ENCODE data around the gene VEPH1.

VEPH1 gene

DNA sequence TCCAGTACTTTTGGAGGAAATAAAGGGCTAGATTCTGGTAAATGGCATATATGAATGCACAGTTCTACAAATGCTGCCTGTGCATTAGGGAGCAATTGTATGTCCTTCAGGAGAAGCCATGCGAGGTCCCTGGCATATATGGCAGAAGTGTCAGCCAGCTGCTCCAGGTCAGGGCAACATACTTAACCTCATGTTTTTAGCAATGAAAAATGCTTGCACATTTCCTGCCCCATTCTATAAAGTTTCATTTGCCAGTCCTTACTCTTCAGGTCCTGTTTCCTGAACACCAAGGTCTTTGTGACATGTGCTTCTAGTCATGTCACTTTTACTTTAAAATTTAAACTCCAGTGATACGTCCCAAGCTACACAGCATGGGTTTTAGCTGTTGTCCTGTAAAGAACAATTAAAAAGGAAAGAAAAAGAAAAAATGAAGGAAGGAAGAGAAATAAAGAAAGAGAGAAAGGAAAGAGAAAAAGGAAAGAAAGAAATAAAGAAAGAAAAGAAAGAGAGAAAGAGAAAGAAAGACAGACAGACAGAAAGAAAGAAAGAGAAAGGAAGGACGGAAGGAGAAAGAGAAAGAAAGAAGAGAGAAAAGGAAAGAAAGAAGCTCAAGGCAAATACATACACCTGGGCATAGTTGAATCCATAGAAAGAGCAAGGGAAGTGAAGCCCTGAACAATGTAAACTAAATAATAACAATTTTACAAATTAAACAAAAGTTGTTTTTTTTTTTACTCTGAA, 86.7 kb downstream of the VEPH1 start:
- DNase-seq (no peak), ATAC-seq (ENCODE audit: insufficient read depth, low read depth) (no peak)
- Histone ChIP-seq H2AFZ (ENCODE audit: low read depth, low read length) (no peak overlapping the region), H3K4me3 (ENCODE audit: low read depth in 1 of 2, low read length in 2 of 2) (no peak overlapping the region), H3K9ac (ENCODE audit: low read depth, low read length) (no peak overlapping the region), H3K79me2 (ENCODE audit: insufficient read depth, low read length) (no peaks in the 10 kb centered on the region), H3K36me3 (ENCODE audit: insufficient read depth, low read length) (no peaks in the 10 kb centered on the region), H3K27me3 (ENCODE audit: insufficient read depth, low read length, poor library complexity) (no peaks in the 10 kb centered on the region), H4K20me1 (ENCODE audit: insufficient read depth, low read length) (no peaks in the 10 kb centered on the region), H3K9me3 (ENCODE audit: insufficient read depth, low read length, severe bottlenecking) (no peaks in the 10 kb centered on the region), H3K4me2 (ENCODE audit: insufficient read depth, low read length) (no peak overlapping the region), H3K4me1 (ENCODE audit: insufficient read depth, low read length) (no peaks in the 10 kb centered on the region), H3K27ac (ENCODE audit: low read length) (no peak overlapping the region)
- TF ChIP-seq, protein P1, sequence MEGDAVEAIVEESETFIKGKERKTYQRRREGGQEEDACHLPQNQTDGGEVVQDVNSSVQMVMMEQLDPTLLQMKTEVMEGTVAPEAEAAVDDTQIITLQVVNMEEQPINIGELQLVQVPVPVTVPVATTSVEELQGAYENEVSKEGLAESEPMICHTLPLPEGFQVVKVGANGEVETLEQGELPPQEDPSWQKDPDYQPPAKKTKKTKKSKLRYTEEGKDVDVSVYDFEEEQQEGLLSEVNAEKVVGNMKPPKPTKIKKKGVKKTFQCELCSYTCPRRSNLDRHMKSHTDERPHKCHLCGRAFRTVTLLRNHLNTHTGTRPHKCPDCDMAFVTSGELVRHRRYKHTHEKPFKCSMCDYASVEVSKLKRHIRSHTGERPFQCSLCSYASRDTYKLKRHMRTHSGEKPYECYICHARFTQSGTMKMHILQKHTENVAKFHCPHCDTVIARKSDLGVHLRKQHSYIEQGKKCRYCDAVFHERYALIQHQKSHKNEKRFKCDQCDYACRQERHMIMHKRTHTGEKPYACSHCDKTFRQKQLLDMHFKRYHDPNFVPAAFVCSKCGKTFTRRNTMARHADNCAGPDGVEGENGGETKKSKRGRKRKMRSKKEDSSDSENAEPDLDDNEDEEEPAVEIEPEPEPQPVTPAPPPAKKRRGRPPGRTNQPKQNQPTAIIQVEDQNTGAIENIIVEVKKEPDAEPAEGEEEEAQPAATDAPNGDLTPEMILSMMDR (IDR thresholded peaks at IDR 0.05; ENCODE audit: borderline replicate concordance, extremely low read depth, low read length, poor library complexity, severe bottlenecking): no peak
- no peak for TF ChIP-seq EZH2 (IDR thresholded peaks at IDR 0.05; ENCODE audit: borderline replicate concordance, low read depth, low read length, severe bottlenecking)

DNA sequence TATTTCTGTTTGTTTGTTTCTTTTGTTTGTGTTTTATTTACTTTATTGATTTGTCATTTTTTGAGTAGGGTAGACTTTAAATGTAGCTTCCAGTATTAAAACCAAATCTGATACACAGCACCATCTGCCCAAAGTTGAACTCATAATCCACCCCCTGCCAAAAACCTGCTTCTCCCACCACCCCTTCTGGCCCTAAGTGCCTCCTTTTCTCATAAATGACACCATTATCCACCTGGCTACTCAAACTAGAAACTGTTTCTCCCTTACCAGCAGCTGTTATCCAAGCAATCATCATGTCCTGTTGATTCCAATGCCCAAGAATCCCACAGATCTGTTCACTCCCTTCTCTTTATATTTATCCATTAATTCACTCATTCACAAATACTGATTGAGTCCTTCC, 88.4 kb downstream of the VEPH1 start:
- Histone ChIP-seq H3K4me3 (ENCODE audit: low read depth in 1 of 2, low read length in 2 of 2) (no peak overlapping the region), H3K4me1 (ENCODE audit: insufficient read depth, low read length) (no peaks in the 10 kb centered on the region), H3K4me2 (ENCODE audit: insufficient read depth, low read length) (no peak overlapping the region), H3K36me3 (ENCODE audit: insufficient read depth, low read length) (no peaks in the 10 kb centered on the region), H3K27me3 (ENCODE audit: insufficient read depth, low read length, poor library complexity) (no peaks in the 10 kb centered on the region), H3K9ac (ENCODE audit: low read depth, low read length) (no peak overlapping the region), H2AFZ (ENCODE audit: low read depth, low read length) (no peak overlapping the region), H3K9me3 (ENCODE audit: insufficient read depth, low read length, severe bottlenecking) (no peaks in the 10 kb centered on the region), H3K27ac (ENCODE audit: low read length) (no peak overlapping the region), H3K79me2 (ENCODE audit: insufficient read depth, low read length) (no peaks in the 10 kb centered on the region), H4K20me1 (ENCODE audit: insufficient read depth, low read length) (no peaks in the 10 kb centered on the region)
- TF ChIP-seq, protein P1 (IDR thresholded peaks at IDR 0.05; ENCODE audit: borderline replicate concordance, extremely low read depth, low read length, poor library complexity, severe bottlenecking): no peak
- ATAC-seq (ENCODE audit: insufficient read depth, low read depth) (no peak), DNase-seq (no peak)

DNA sequence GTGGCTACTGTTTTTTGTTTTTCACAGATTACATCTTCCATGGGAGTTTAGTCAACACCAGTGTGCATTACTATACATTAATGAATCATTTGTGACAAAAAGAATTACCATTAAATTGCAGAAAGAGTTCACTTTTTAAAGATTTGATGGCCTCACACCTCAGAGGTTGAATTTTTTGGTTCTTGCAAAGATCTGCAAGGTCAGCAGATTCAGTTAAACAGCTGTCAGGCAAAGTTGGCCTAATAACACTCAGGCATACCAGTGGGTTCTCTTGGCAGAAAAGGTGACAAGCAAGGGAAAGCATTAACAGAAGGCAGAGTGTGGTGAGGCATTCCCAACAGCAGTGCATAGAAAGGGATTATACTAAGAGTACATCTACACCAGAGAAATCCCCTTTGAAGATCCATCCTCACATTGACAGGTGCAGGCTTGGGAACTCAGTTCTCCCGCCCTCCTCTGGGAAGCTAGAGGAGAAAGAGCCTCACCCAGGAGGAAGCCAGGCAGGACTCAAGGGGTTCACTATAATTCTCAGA, 90.8 kb downstream of the VEPH1 start:
- H3K36me3 ChIP-seq (ENCODE audit: insufficient read depth, low read length): no peaks in the 10 kb centered on the region
- H3K9ac ChIP-seq (ENCODE audit: low read depth, low read length): no peak overlapping the region
- H3K9me3 ChIP-seq (ENCODE audit: insufficient read depth, low read length, severe bottlenecking): no peaks in the 10 kb centered on the region
- H3K4me1 ChIP-seq (ENCODE audit: insufficient read depth, low read length): no peaks in the 10 kb centered on the region
- H3K79me2 ChIP-seq (ENCODE audit: insufficient read depth, low read length): no peaks in the 10 kb centered on the region
- TF ChIP-seq, protein P1 (IDR thresholded peaks at IDR 0.05; ENCODE audit: borderline replicate concordance, extremely low read depth, low read length, poor library complexity, severe bottlenecking): no peak
- TF ChIP-seq EZH2 (IDR thresholded peaks at IDR 0.05; ENCODE audit: borderline replicate concordance, low read depth, low read length, severe bottlenecking): no peak
- no peak overlapping the region for H3K4me2 ChIP-seq (ENCODE audit: insufficient read depth, low read length)
- ATAC-seq (ENCODE audit: insufficient read depth, low read depth) (no peak), DNase-seq (no peak)
- peaks cover 2% of the 10 kb centered on the region for H3K27me3 ChIP-seq (ENCODE audit: insufficient read depth, low read length, poor library complexity)
- H3K4me3 ChIP-seq (ENCODE audit: low read depth in 1 of 2, low read length in 2 of 2): no peak overlapping the region
- H3K27ac ChIP-seq (ENCODE audit: low read length): no peak overlapping the region
- H4K20me1 ChIP-seq (ENCODE audit: insufficient read depth, low read length): no peaks in the 10 kb centered on the region
- no peak overlapping the region for H2AFZ ChIP-seq (ENCODE audit: low read depth, low read length)

All from DND-41 (cell line).